DMS114 treated with DMSO at 0.1 percent for 48 hours (cell line): ENCODE data around the gene RTN4.

ENCODE experiments used
- DNase-seq: peaks from one replicate; lab custom pipeline; 2025; ENCODE audit not compliant: unreplicated experiment; lab: John Stamatoyannopoulos, UW

RTN4 gene

DNA sequence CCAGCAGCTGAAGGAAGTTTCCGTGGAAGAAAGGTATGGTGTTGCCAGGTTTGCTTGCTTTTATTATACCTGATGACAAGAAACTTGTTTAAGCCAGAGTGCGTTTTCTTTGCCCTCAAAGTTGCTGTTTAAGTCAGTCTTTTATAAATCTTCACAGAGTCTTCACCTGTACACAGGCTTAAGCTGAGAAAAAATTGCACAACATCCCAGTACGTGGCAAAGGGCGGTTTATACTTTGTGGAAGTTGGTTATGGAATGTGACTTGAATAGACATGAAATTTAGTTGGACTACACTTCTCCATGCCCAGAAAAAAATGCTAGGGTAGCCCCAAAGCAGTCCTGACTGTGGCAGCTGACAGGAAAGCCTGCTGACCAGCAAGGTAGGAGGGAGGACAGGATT, 121.5 kb downstream of the RTN4 start:
- no peak for DNase-seq

GRCh38 chr2:54927751-54928615, 122.3 kb downstream of the RTN4 start:
- no peak for DNase-seq

- DNase-seq, result no peak
Observed at GRCh38 chr2:54927085-54927750, 123.0 kb downstream of the RTN4 start.

DNA sequence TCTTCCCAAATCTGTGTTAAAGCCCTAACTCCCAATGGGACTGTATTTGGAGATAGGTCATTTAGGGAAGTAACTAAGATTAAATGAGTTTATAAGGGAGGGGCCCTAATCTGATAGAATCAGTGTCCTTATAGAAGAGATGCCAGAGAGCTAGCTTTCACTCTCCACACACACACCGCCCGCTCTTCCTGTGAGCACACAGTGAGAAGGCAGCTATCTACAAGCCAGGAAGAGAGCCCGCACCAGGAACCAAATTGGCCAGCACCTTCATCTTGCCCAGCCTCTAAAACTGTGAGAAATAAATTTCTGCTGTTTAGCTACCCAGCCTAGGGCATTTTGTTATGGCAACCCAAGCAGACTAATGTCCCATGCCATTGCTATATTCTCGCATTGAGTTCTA, 125.2 kb downstream of the RTN4 start:
- DNase-seq, result no peak

DNA sequence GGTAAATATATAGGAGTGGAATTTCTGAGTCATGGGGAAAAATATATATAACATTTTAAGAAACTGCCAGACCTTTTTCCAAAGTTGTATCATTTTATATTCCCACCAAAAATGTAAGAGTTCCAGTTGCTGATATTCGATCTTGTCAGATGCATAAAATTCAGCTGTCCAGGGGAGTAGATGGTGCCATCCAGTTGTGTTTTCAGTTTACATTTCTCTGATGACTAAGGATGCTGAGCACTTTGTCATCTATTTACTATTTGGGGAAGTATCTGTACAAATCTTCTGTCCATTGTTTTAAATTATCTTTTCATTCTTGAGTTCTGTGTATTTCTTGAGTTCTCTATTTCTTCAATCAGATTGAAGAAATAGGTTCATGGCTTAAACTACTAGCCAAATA, 126.1 kb downstream of the RTN4 start:
- DNase-seq, result no peak
